Measurements from ENCODE around the gene CIAO2A. TPM values are rescaled to one million over a fixed set of nuclear protein-coding genes. Genes with fewer than 3 reads are reported as not detected.

Gene CIAO2A
- total RNA-seq, 2 donors from 2014 or later: 43.6 to 73.7 TPM

DNA sequence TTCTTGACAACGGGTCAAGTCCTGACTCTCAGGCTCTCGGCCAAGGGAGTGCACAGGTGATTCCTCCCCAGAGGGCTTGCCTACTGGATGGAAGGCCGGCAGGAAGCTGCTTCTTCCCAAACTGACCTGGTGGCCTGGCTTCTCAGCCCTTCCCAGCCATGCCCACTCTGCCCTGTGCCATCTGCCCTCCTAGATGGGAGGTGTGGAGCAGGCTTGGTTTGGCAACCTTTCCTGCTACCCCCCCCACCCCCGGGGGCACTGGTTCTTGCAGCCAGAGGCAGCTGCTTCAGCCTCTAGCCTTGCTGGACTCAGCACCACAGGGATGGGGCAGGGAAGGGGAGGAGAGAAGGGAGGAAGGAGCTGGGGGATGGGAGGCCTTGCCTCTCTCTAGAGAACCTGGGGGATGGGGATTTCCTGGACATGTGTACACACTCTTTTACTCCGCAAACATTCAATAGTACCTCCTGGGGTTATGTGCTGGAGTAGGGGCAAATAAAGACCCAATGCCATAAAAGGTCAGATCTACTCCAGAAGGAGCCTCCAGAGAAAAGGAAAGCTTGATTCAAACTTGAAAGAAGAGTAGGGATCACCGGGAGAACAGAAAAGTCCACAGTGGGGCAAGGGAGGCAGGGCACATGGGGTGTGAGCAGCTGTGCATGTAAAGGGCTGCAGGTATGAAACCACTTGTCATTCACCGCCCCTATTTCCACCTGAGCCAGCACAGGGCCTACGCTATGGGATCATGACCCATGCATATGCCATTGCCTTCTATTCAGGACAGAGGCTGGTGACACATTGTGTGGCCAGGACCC is 43.2 kb downstream of the CIAO2A start:
- H3K36me3 ChIP-seq: no peaks in the 10 kb centered on the region
- H3K27me3 ChIP-seq: no peaks in the 10 kb centered on the region
- H3K4me3 ChIP-seq: no peak overlapping the region
- DNase-seq (ENCODE audit: low spot score): no peak
- no peak overlapping the region for H3K27ac ChIP-seq
- TF ChIP-seq, protein P1, sequence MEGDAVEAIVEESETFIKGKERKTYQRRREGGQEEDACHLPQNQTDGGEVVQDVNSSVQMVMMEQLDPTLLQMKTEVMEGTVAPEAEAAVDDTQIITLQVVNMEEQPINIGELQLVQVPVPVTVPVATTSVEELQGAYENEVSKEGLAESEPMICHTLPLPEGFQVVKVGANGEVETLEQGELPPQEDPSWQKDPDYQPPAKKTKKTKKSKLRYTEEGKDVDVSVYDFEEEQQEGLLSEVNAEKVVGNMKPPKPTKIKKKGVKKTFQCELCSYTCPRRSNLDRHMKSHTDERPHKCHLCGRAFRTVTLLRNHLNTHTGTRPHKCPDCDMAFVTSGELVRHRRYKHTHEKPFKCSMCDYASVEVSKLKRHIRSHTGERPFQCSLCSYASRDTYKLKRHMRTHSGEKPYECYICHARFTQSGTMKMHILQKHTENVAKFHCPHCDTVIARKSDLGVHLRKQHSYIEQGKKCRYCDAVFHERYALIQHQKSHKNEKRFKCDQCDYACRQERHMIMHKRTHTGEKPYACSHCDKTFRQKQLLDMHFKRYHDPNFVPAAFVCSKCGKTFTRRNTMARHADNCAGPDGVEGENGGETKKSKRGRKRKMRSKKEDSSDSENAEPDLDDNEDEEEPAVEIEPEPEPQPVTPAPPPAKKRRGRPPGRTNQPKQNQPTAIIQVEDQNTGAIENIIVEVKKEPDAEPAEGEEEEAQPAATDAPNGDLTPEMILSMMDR (IDR thresholded peaks at IDR 0.05): no peak
- no peaks in the 10 kb centered on the region for H3K9me3 ChIP-seq
- peaks cover 0 to 15% of the 10 kb centered on the region in 2 donors for H3K4me1 ChIP-seq

DNA sequence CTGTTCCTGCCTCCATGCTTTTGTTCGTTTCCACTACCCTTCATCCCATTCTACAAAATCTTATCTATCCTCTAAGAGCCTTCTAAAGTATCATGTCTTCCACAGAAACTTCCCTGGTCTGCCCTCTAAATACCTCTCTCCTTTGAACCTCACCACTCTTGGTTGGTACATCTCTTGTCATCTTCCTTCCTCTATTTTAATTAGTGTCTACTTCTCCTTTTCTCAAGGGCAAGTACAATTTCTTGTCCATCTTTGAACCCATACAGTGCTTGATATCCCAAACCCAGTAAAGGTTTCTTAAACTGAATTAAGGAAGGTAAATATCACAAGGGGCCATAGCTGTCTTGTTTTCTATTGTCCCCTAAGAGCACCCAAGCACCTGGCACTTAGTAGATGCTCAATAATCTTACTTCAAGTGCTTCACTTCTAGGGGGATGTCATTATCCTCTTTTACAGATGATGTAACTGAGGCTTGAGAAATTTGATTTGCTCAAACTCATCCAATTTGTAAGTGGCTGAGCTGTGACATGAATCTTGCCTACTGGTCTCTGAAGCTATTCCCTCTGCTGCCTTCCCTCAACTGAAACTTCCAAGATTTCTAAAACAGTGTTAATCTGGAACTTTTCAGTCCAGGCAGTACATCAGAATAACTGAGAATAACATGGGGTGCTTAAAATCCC is 44.7 kb downstream of the CIAO2A start:
- no peak for DNase-seq (ENCODE audit: low spot score)
- TF ChIP-seq, protein P1 (IDR thresholded peaks at IDR 0.05): no peak
- Histone ChIP-seq H3K36me3 (no peaks in the 10 kb centered on the region), H3K9me3 (no peaks in the 10 kb centered on the region), H3K27ac (no peak overlapping the region), H3K27me3 (no peaks in the 10 kb centered on the region), H3K4me3 (no peak overlapping the region), H3K4me1 (peaks cover 0 to 22% of the 10 kb centered on the region in 2 donors)

- H3K27ac ChIP-seq: peak within 1 kb of the TSS; percentile 87 to 91
- peaks cover 0 to 40% of the 10 kb centered on the region in 2 donors for H3K4me1 ChIP-seq
- H3K9me3 ChIP-seq: no peaks in the 10 kb centered on the region
- H3K36me3 ChIP-seq: no peaks in the 10 kb centered on the region
- DNase-seq (ENCODE audit: low spot score): peak; percentile 64
- TF ChIP-seq, protein P1 (IDR thresholded peaks at IDR 0.05): peak; percentile 84 to 89
- H3K4me3 ChIP-seq: peak within 1 kb of the TSS; percentile 71 to 77
- no peaks in the 10 kb centered on the region for H3K27me3 ChIP-seq
Measured at GRCh38 chr15:64046421-64047153, 47.1 kb downstream of the CIAO2A start, which contains the start of gene DAPK2. Gene DAPK2, minus strand, starts transcription at chr15:64046485. Its CDS starts 6,224 bp downstream, at chr15:64040261.

GRCh38 chr15:64045774-64046420 is 47.7 kb downstream of the CIAO2A start:
- H3K4me3 ChIP-seq: peak overlapping the region; percentile 71 to 77
- H3K36me3 ChIP-seq: no peaks in the 10 kb centered on the region
- peaks cover 0 to 44% of the 10 kb centered on the region in 2 donors for H3K4me1 ChIP-seq
- no peaks in the 10 kb centered on the region for H3K9me3 ChIP-seq
- DNase-seq (ENCODE audit: low spot score): no peak
- TF ChIP-seq, protein P1 (IDR thresholded peaks at IDR 0.05): no peak
- peak overlapping the region; percentile 87 to 91 for H3K27ac ChIP-seq
- H3K27me3 ChIP-seq: no peaks in the 10 kb centered on the region

GRCh38 chr15:64045101-64045435 is 48.6 kb downstream of the CIAO2A start:
- TF ChIP-seq, protein P1 (IDR thresholded peaks at IDR 0.05): no peak
- peaks cover 3% of the 10 kb centered on the region for H3K36me3 ChIP-seq
- peak overlapping the region; percentile 87 to 91 for H3K27ac ChIP-seq
- no peaks in the 10 kb centered on the region for H3K9me3 ChIP-seq
- DNase-seq (ENCODE audit: low spot score): no peak
- no peaks in the 10 kb centered on the region for H3K27me3 ChIP-seq
- H3K4me1 ChIP-seq: peaks cover 0 to 44% of the 10 kb centered on the region in 2 donors
- H3K4me3 ChIP-seq: peak overlapping the region; percentile 71 to 77

Measured in right atrium auricular region (tissue), 2 donors.